EL (cell line): Measurements from ENCODE around the gene MAP4K1.
"Not testable (repeated sequence)": the region's sequence is repeated elsewhere in the genome, so short reads cannot be mapped to it uniquely, and the experiment has no call there.

Experiments
- DNase-seq: peaks from one replicate; pipeline ENCODE4 v3.0.0-alpha.2; 2016

The MAP4K1 gene

GRCh38 chr19:38650911-38651584 lies 33.3 kb upstream of the MAP4K1 start:
- DNase-seq, result peak; percentile 92

DNA sequence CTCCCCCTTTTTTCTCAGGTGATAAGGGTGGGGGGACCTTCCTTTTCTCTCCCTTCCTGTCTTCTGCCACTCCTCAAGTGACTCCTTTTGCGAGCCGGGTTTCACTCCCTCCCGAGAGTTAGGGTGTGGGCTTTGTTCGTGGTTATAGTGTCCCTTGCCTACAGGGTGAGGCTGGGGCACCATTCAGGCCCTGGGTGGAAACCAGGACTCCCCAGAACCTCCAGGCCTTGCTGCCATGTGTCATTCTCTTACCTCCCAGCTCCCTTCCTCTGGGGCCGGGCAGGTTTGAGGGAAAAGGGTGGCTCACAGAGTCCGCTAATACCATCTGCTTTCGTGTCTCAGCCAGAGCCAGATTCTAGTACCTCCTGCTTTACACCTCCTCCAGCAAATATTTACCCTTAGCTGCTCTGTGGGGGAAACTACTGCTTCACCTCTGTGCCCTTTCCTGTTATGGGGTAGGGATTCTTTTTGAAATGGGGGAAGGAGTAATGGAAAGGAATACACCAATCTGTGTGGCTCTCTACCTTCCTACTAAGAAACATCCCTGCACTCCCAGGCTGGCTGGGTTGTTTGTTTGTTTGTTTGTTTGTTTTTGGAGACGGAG lies 32.5 kb upstream of the MAP4K1 start:
- DNase-seq, result peak; percentile 37

GRCh38 chr19:38649305-38650171 lies 31.8 kb upstream of the MAP4K1 start:
- peak; percentile 45 for DNase-seq

DNA sequence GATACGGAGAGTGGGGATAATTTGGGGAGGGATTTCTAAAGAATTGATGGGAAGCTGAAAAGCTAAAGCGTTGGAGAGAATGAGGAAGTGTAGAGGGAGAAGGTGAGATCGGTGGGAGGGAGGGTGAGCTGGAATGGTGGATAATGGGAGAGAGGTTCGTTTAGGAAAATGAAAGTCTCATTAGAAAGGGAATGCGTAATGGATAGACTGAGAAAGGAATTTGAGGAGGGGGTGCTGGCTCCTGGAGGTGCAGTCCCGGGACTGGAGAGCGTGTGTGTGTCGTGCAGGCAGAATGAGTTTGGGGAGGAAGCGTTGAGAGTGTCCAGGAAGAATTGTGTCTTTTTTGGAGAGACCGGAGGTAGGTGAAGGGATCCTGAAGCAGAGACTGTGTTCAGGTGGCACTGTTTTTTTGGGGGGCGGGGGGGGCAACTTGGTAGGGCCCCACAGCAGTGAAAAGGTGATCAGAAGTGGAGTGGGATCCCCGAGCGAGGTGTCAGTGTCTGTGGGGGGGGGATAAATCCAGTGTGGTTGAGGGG lies 31.1 kb upstream of the MAP4K1 start:
- DNase-seq, result no peak

DNA sequence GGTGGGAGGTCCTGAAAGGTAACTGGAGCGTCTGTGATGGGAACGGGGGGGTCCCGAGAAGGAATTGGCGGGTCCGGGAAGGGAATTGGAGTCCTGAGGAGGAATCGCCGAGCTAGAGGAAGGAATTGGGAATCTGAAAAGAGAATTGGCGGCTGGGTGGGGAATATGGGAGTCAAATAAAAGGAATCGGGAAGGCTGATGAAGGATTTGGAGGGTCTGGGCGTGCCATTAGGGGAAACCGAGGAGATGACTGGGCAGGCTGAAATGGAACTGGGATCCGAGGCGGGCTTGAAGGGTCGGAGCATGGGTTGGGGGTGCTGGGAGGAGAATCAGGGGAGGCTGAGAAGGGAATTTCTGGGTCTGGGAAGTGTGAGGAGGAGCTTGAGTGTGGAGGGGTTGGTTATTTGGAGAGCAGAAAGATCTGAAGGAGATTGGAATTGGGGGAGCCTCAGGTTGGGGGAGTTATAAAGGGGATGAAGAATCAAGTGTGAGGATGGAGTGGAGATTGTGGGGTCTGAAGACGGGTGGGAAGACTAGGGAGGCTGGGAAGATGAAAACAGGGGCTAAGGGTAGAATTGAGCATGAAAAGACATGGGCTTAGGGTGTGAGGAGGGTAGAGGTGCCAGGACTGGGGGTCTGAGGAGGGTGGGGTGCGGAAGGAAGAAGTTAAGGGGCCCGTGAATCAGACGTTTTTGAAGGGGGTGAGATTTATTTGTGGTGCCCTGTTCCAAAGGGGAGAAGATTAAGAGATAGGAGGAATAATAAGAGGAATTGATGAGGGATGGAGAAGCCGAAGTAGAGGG lies 30.4 kb upstream of the MAP4K1 start:
- DNase-seq, result no peak

- DNase-seq, result peak; percentile 96
Measured at GRCh38 chr19:38647368-38647965, 29.7 kb upstream of the MAP4K1 start, which contains the start of gene ACTN4. TSS of gene ACTN4 (plus strand) at chr19:38647649. CDS start at chr19:38647746, 97 bp downstream.

DNA sequence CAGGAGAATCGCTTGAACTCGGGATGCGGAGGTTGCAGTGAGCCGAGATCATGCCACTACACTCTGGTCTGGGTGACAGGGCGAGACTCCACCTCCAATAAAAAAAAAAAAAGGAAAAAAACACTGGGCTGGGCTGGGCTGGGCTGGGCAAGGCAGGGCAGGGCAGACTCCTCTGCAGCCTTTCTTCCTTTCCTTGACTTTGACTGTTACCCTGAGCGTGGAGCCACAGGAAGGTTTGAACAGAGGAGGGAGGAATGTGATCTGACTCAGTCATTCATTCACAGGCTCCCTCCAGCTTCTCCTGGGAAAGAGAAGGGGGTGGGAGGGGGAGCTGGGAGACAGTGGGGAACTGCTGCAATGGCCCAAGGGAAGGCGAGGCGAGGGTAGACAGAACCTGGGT lies 27.0 kb upstream of the MAP4K1 start:
- DNase-seq, result no peak

DNA sequence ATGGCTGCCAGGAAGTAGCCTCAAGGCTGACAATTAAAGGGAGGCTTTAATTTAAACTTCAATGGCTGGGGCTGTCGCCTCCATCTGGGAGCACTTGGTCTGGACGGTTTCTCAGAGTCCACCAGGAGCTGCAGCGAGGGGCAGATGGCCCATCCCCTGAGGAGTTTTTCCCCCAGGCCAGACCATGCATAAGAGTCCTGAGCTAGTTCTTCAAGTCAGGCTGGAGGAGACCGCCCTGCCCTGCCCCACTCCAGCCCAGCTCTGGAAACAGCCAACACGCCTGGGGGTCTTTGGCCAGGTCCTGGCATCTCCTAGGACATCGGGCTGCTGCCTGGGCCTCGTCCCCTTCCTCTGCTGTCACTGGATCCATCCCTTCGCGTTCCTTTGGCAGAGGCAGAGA lies 24.4 kb upstream of the MAP4K1 start:
- no peak for DNase-seq

DNA sequence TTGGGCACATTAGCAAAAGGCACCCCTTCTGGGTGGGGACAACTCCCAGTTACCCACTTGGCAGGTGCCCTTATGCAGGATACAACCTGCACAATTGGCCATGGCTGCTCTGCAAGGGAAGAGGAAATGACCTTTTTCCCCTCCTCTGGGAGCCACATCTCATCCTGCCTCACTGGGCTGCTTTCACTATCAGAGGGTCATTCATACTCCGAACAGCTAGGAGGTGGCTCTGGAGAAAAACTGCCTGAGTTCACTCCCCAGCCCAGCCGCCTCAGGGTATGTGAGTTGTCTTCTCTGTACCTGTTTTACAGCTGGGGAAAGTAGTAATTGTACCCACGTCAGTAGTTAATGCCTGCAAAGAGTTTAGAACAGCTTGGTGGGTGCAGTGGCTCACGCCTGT lies 22.6 kb upstream of the MAP4K1 start:
- DNase-seq, result no peak

- DNase-seq, result no peak
Measured at GRCh38 chr19:38639679-38640078, 21.9 kb upstream of the MAP4K1 start.

GRCh38 chr19:38638461-38638860 lies 20.7 kb upstream of the MAP4K1 start:
- no peak for DNase-seq

- DNase-seq, result no peak
Measured at GRCh38 chr19:38635483-38636399, 18.0 kb upstream of the MAP4K1 start.

GRCh38 chr19:38634757-38635482 lies 17.2 kb upstream of the MAP4K1 start:
- DNase-seq, result peak; percentile 68

DNA sequence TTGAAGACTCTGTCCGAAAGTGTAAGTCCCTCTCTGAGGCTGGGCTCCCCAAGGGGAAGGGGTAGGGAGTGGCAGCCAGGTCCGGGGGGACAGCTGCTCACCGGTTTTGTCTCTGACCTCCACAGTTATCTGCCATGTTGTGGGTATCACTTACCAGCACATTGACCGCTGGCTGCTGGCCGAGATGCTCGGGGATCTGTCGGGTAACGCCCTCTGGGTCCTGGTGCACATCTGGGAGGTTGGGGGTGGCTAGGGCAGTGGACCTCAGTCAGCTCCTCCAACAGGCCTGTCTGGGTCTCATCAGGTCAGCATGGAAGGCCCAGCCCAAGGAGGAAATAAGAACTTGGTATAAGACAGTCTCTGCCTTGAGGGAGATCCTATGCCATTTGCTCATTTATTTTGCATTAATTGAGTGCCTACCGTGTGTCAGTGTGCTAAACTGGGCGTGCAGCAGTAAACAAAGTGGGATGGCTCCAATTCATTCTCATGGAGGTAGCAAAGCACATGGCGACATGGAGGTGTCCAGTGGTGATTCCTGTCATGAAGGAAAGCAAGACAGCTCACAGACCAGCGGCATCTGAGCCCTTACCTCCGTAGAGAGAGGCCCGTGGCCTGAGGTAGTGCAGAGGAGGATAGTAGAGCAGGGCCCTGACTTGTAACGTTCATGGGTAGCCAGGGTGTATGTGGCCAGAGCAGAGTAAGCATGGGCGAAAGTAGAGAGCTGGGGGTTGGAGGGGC lies 14.9 kb upstream of the MAP4K1 start:
- DNase-seq, result no peak

DNA sequence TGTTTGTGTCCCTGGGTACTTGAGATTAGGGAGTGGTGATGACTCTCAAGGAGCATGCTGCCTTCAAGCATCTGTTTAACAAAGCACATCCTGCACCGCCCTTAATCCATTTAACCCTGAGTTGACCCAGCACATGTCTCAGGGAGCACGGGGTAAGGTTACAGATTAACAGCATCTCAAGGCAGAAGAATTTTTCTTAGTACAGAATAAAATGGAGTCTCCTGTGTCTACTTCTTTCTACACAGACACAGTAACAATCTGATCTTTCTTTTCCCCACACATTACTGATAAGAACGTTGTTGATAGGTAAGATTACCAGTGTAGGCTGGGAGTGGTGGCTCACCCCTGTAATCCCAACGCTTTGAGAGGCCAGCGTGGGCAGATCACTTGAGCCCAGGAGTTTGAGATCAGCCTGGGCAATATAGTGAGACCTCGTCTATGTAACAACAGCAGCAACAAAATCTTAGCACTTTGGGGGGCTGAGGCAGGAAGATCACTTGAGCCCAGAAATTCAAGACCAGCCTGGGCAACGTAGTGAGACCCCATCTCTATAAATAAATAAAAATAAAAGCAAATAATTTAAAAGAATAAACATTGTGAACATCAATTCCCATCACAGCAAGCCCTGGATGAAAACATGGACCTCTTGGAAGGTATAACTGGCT lies 14.2 kb upstream of the MAP4K1 start:
- not testable (repeated sequence) for DNase-seq

GRCh38 chr19:38631301-38631700 lies 13.5 kb upstream of the MAP4K1 start:
- DNase-seq, result not testable (repeated sequence)

- DNase-seq, result no peak
Measured at GRCh38 chr19:38629568-38629967, 11.8 kb upstream of the MAP4K1 start.

DNA sequence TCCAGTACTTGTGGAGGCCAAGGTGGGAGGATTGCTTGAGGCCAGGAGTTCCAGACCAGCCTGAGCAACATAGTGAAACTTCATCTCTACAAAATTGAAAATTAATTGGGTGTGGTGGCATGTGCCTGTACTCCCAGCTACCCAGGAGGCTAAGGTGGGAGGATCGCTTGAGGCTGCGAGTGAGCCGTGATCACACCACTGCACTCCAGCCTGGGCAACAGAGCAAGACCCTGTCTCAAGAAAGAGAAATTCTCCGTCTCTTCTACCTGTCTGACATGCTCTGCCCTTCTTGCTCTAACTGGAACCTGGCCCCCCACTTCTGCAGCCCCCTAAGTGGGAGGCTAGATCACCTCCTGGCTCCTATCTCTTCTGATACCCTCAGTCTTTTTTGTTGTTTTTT lies 8.6 kb upstream of the MAP4K1 start:
- DNase-seq, result no peak

DNA sequence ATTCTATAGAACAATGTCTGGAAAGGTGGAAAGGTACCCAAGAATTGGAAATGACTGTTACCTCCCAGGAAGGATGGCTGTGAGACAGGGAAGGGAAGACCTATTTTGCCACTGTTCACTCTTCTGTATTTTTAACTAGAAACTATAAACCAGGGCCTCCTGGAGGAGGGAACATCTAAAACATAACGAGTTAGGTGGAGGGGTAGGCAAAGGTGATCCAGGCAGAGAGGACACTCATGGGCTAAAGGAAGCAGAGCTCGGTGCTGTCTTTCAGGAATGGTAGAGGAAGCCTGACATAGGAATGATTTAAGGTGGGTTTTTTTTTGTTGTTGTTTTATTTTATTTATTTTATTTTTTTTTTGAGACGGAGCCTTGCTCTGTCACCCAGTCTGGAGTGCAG lies 7.1 kb upstream of the MAP4K1 start:
- DNase-seq, result no peak
